Measurements from ENCODE around the gene BCOR.

BCOR gene

GRCh38 chrX:40083120-40083978 lies 14.4 kb downstream of the BCOR start:
- DNase-seq: no peak

- no peak for DNase-seq
Observed at GRCh38 chrX:40082447-40083119, 15.2 kb downstream of the BCOR start.

GRCh38 chrX:40081679-40082068 lies 16.1 kb downstream of the BCOR start:
- DNase-seq: no peak

- no peak for DNase-seq
Observed at GRCh38 chrX:40080894-40081678, 16.7 kb downstream of the BCOR start.

- no peak for DNase-seq
Observed at GRCh38 chrX:40079572-40079971, 18.2 kb downstream of the BCOR start.

DNA sequence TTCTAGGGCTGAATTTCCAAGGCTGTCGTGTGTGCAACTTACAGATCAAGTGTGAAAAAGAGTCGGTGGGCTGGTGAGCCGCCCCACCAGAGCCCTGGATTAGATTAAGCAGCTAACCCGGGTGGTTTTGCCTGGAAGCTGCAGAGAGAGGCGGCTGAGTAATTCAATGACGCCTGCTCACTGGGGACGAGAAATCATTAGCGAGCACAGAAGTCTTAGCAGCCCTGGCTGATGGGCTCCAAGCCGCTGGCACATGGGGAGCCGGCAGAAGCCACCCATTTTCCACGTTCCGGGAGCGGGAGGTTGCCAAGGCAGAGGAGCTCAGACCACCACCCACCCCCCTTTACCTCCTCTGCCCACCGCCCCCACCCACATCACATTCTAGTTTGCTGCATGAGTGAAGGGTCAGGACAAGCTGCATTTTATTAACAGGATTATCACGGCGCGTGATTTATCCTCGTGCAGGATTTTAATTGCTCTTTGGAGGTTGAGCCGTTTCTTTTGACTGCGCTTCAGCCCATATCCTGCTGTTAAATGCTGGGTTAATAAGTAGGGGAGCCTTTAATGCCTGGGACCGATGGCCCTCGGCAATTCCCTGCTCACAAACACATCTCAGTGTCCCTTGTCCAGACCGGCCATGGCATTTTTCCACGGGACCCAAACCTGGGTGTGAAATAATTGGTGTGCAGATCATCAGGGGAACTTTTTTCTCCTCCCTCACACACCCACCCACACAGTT lies 19.1 kb downstream of the BCOR start:
- DNase-seq: no peak

- no peak for DNase-seq
Observed at GRCh38 chrX:40077906-40078305, 19.9 kb downstream of the BCOR start.

DNA sequence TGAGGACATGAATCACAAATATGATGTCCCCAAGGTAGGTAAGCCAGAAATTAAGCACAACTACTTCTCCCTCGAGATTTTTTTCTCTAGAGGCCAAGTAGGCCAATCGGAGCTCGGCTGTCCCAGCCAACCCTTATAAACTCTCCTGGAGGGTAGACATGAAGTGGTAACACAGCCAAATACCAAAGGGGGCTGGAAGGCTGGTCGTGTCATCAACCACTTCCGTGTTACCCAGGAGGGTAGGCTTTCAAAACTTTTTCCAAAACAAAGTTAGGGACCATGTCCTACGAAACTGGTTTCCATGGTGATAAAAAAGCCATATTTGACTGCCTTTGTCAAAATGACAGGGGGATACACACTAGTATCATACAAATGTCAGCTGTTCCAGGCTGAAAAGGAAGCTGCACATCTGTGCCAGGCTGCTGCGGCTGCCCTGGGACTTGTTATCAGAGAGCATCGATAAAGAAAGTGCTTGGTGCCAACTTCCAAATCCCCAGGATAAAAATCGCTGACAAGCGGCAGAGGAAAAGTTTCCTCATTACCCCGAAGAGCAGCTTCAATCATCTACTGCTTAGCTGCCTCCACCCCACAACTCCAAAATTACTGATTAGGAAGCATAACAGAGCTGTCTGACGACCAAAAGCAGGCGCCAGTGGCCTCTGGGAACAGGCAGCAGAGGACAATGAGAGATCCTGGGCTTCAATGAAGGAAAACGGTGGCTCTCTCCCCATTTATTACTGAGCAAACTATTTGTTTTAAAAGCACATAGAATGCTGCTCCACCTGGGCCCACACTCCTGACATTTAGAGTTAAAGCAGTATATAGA lies 20.8 kb downstream of the BCOR start:
- no peak for DNase-seq

DNA sequence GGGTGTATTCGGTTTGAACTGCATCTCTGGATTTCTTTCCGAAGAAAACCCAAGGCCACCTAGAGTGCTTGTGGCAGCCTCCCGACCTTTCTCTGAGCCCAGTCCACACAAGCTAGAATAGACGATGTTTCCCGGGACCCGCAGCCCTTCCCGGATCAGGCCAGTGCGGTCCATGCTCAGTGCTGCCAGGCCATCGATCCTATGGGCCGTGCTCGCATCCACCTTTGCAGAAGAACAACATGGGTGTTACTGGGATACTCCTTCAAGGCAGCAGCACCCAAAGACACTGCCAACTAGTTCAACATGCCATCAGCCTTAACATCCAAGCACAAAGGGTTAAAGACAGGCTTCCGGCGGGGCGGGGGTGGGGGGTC lies 22.8 kb downstream of the BCOR start:
- no peak for DNase-seq

GRCh38 chrX:40074080-40074958 lies 23.4 kb downstream of the BCOR start:
- no peak for DNase-seq

DNA sequence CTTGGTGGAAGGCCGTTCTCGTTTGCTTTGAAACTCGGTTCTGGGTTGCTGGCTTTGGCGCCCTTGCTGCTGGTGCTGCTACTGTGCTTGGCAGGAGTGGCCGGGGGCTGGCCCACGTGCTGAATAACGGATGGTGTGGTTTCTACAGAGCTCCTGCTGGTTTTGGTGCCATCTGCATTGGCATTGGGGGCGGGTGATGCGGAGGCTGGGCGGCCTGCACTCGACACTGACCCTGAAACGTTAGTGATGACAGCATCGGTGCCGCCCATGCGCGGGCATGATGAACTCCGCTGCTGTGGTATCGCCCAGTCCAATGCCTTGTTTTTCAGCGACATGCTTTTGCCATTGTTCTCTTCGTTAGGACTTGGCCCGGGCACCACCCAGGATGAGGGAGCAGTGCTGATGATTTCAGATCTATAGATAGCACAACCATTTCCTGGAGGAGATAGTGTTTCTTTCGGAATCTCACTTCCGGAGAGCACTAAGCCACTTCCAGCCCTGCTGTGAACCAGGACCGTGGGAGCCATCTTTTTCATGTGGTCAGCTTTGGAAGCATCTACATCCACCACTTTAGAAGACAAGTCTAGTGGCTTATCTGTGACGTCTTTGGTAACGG lies 24.2 kb downstream of the BCOR start:
- DNase-seq: no peak

DNA sequence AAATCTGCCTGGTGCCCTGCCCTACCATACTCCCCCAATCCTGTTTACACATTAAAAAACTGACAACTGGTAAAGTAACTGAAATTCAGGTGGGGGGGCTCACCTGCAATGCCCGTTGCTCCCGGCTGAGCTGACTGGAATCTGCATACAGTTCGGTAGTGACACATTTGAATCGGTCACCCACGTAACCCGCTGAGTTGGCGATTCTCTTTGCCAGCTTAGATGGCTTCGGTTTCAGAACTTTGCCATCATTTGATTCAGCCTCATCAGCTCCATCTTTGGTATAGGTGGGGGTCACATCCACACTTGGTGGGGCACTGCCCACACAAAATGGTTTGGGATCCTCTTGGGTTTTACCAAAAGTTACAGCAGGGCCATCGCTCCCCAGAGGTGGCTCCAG lies 25.5 kb downstream of the BCOR start:
- no peak for DNase-seq

DNA sequence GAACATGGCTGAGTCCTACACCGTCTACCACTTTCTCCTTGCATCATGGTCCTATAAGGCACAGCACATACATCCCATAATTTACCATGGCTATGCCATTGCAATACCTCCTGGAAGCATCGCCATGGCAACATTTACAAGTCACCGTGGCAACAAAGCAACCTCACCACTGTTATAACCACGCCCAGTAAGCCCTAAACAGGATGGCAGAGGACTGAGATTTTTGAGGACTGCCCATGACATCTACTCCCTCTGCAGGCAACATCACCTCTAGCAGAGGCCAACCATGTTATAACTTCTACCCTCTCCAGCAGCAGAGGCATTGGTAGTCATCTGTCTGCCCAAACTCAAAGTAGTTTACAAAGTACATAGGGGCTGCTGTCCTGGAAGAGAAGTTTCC lies 29.7 kb downstream of the BCOR start:
- no peak for DNase-seq

- DNase-seq: no peak
Observed at GRCh38 chrX:40066700-40067099, 31.1 kb downstream of the BCOR start.

- no peak for DNase-seq
Observed at GRCh38 chrX:40065296-40066046, 32.3 kb downstream of the BCOR start.

- no peak for DNase-seq
Observed at GRCh38 chrX:40064055-40064597, 33.6 kb downstream of the BCOR start.

DNA sequence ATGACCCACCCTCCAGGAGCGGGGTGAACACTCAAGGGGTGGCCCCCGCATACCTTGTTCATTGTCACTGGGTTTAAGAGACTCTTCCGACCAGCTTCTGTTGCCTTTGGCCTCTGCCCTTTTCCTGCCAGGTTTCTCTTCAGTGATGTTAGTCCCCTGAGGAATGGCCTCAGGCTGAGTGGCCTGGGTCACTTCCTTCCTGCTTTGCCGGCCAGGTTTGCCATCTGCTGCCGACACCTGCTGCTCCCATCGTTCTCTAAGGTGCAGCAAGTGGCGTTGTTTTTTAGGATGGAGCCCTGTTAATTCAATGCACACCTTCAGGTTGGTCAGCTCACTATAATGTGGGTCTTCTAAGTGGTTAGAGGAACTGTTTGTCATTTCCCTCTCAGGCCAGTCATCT lies 34.2 kb downstream of the BCOR start:
- no peak for DNase-seq

DNA sequence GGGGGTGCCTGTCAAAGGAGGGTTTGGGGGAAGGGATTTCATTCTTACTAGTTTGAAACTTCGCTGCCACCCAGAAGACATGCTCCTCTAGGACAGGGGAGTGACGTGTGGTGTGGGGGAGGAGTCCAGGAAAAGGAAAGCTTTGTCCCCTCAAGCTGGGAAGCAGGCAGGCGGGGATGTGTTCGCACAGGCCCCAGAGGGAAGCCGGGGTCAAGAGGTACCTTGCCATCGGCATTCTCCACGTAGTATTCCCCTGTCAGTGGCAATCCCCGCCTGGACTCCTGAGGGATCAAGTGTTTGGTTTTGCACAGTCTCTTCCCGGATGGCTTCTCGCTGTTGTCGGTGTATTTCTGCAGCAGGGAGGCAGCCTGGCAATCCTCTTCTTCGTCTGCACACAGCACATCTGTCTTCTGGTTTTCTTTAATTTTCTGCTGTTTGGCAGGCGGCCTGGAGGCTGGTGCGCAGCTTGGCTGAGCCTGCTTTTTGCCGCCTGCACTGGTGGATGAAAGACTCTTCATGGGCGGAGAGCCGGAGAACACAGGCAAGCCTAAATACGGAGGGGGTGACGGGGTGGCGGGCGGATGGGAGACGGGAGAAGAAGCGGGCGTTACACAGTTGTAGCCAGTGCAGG lies 35.1 kb downstream of the BCOR start:
- DNase-seq: no peak

All from amniotic stem cell (primary cell).